ENCODE measurements around the gene EDN1. TPM values are rescaled to one million over a fixed set of nuclear protein-coding genes. Genes with fewer than 3 reads are reported as not detected.

Gene EDN1
- total and polyA plus RNA-seq, 9 of the 15 experiments (the other 6 are each of a cell fraction or from before 2014, with no cell fraction given): 0.03 to 0.06 TPM; not detected in 7

DNA sequence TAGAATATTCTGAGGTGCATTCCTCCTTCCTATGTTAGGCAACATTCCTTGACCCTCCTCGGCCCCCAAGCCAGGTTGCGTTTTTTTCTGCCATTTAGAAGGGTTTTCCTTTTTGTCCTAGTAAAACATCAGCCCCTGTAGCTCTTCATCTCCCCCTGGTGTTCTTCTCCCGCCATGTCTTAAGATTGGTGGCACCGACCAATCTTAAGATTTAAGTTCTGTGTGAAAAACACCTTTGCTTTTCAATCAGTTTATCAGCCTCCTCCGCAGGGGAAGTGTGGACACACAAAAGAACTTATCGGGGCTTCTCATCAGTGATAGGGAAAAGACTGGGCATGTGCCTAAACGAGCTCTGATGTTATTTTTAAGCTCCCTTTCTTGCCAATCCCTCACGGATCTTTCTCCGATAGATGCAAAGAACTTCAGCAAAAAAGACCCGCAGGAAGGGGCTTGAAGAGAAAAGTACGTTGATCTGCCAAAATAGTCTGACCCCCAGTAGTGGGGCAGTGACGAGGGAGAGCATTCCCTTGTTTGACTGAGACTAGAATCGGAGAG, 719 bp upstream of the EDN1 start:
- FAIRE-seq: peak; percentile 92
- H2AFZ ChIP-seq (ENCODE audit: low read depth, low read length): no peak overlapping the region
- ChIA-PET CTCF (ENCODE audit: low intra/inter-chr PET ratio) (interaction anchor here (0.8 to 2.1 kb wide), 4 partner anchors 589 to 704 kb away, joined by 3 to 15 read pairs (median 6); no protein-coding TSS in a partner anchor), POLR2A (interaction anchor here (0.5 to 2.0 kb wide), 6 partner anchors 33 to 903 kb away, joined by 3 to 4 read pairs (median 3); no protein-coding TSS in a partner anchor)
- no peak overlapping the region for H3K4me3 ChIP-seq
- no peak overlapping the region for H3K4me2 ChIP-seq (ENCODE audit: insufficient read depth, low read length)
- ATAC-seq: peak; percentile 86
- peaks cover 24 to 37% of the 10 kb centered on the region in 2 experiments for H3K27me3 ChIP-seq (ENCODE audit: control insufficient read depth in 2 of 2, insufficient read depth in 2 of 2, low read length in 2 of 2)
- in situ Hi-C loops (cut with MboI): no loop called here
- WGBS (ENCODE audit: insufficient coverage, low coverage, missing lambda C conversion rate): 6% methylated on average over 13 of the region's 13 CpGs
- BruUV-seq (replicated peaks): no TSS peak
- intact Hi-C loops (cut with micrococcal nuclease): loop anchor here (1.0 to 2.0 kb wide), 2 partner anchors 634 to 703 kb away; no protein-coding TSS in a partner anchor
- no peaks in the 10 kb centered on the region for H3K9me1 ChIP-seq (ENCODE audit: control insufficient read depth, insufficient read depth, low read length)
- no peaks in the 10 kb centered on the region for H3K79me2 ChIP-seq (ENCODE audit: control insufficient read depth, insufficient read depth, low read length)
- DNase-seq (ENCODE audit: extremely low read depth in 1 of 4, low spot score in 3 of 4): peak; percentile 68 to 78 (median 72)
- H3K9me3 ChIP-seq (replicated peaks; ENCODE audit: control insufficient read depth, insufficient read depth, low read depth, low read length): no peaks in the 10 kb centered on the region
- no peak overlapping the region for H3K27ac ChIP-seq (ENCODE audit: extremely low read depth, low read depth, low read length)
- no peaks in the 10 kb centered on the region for H4K20me1 ChIP-seq (replicated peaks; ENCODE audit: control insufficient read depth, insufficient read depth, low read length)
- H3K4me1 ChIP-seq (replicated peaks in 1 of 2; ENCODE audit: control insufficient read depth in 2 of 2, insufficient read depth in 2 of 2, low read length in 2 of 2): peaks cover 0 to 10% of the 10 kb centered on the region in 2 experiments; a peak in 2 of 5 replicates
- H3K36me3 ChIP-seq (ENCODE audit: control insufficient read depth, insufficient read depth, low read length): no peaks in the 10 kb centered on the region
- H3K9ac ChIP-seq (ENCODE audit: insufficient read depth in 1 of 2, low read depth in 2 of 2, low read length in 2 of 2): no peak overlapping the region
- TF ChIP-seq SIX5 (IDR thresholded peaks at IDR 0.05; ENCODE audit: borderline replicate concordance in 1 of 2, insufficient read depth in 1 of 2, low read depth in 1 of 2, low read length in 2 of 2) (no peak), NBN (IDR thresholded peaks at IDR 0.05; ENCODE audit: low read depth) (no peak), KLF16 (IDR thresholded peaks at IDR 0.05) (peak; percentile 57; the same call in 1 of the 2 replicates), SMC3 (conservative IDR thresholded peaks at IDR 0.05; ENCODE audit: insufficient read depth, low read depth, low read length) (peak; percentile 93), ELK3 (CRISPR knock-in tag; IDR thresholded peaks at IDR 0.05) (no peak), ZNF384 (IDR thresholded peaks at IDR 0.05; ENCODE audit: low read depth, low read length) (0 out of 2 replicates have a peak, but pooled peaks have one; percentile 14), REST (IDR thresholded peaks at IDR 0.05; ENCODE audit: borderline replicate concordance) (peak; percentile 77), REST (CRISPR knock-in tag; IDR thresholded peaks at IDR 0.05; ENCODE audit: low read depth) (no peak), ZNF316 (IDR thresholded peaks at IDR 0.05) (no peak), ARID2 (IDR thresholded peaks at IDR 0.05) (peak; percentile 33; the same call in 1 of the 2 replicates), STAG1 (CRISPR knock-in tag; IDR thresholded peaks at IDR 0.05; ENCODE audit: borderline replicate concordance) (peak; percentile 80; the same call in 1 of the 2 replicates), CC2D1A (IDR thresholded peaks at IDR 0.05) (0 out of 2 replicates have a peak, but pooled peaks have one; percentile 20)
